Measurements from ENCODE around the gene LCE2B.

LCE2B gene

GRCh38 chr1:152735648-152736047, 49.7 kb downstream of the LCE2B start:
- no peak for DNase-seq (ENCODE audit: low spot score)
